ENCODE measurements around the gene TRIM13.
A peak's percentile ranks its signal among the peaks of the same experiment; 100 is the strongest.
"Not testable (repeated sequence)": the region's sequence is repeated elsewhere in the genome, so short reads cannot be mapped to it uniquely, and the experiment has no call there.

The TRIM13 gene

GRCh38 chr13:50052478-50052877, 55.6 kb downstream of the TRIM13 start:
- TF ChIP-seq CTCF (IDR thresholded peaks at IDR 0.05) = no peak
- H3K27ac ChIP-seq = no peak overlapping the region

GRCh38 chr13:50053844-50054243, 57.0 kb downstream of the TRIM13 start:
- H3K36me3 ChIP-seq = peaks cover 7% of the 10 kb centered on the region
- no peak overlapping the region for H3K27ac ChIP-seq
- H3K4me3 ChIP-seq (ENCODE audit: low read depth in 1 of 2, low read length in 1 of 2) = no peak overlapping the region
- TF ChIP-seq CTCF (IDR thresholded peaks at IDR 0.05) = no peak
- H3K9me3 ChIP-seq = no peaks in the 10 kb centered on the region
- H3K4me1 ChIP-seq (ENCODE audit: control insufficient read depth in 1 of 2, insufficient read depth in 1 of 2, low read depth in 1 of 2, low read length in 1 of 2) = no peaks in the 10 kb centered on the region
- no peaks in the 10 kb centered on the region for H3K27me3 ChIP-seq

More at GRCh38 chr13:50052478-50052877, 55.6 kb downstream of the TRIM13 start:
- H3K4me1 ChIP-seq (ENCODE audit: control insufficient read depth in 1 of 2, insufficient read depth in 1 of 2, low read depth in 1 of 2, low read length in 1 of 2) = no peaks in the 10 kb centered on the region
- H3K4me3 ChIP-seq (ENCODE audit: low read depth in 1 of 2, low read length in 1 of 2) = no peak overlapping the region
- H3K36me3 ChIP-seq = peaks cover 7% of the 10 kb centered on the region
- H3K9me3 ChIP-seq = no peaks in the 10 kb centered on the region
- H3K27me3 ChIP-seq = no peaks in the 10 kb centered on the region

GRCh38 chr13:50055454-50055853, 58.6 kb downstream of the TRIM13 start:
- Histone ChIP-seq H3K36me3 (peaks cover 11% of the 10 kb centered on the region), H3K4me3 (ENCODE audit: low read depth in 1 of 2, low read length in 1 of 2) (no peak overlapping the region), H3K9me3 (no peaks in the 10 kb centered on the region), H3K27ac (peak overlapping the region; percentile 22), H3K27me3 (no peaks in the 10 kb centered on the region), H3K4me1 (ENCODE audit: control insufficient read depth in 1 of 2, insufficient read depth in 1 of 2, low read depth in 1 of 2, low read length in 1 of 2) (no peaks in the 10 kb centered on the region)
- TF ChIP-seq CTCF (IDR thresholded peaks at IDR 0.05) = no peak

GRCh38 chr13:50060718-50061117, 63.9 kb downstream of the TRIM13 start:
- TF ChIP-seq CTCF (IDR thresholded peaks at IDR 0.05) = no peak
- Histone ChIP-seq H3K4me3 (ENCODE audit: low read depth in 1 of 2, low read length in 1 of 2) (no peak overlapping the region), H3K9me3 (no peaks in the 10 kb centered on the region), H3K27me3 (no peaks in the 10 kb centered on the region), H3K4me1 (ENCODE audit: control insufficient read depth in 1 of 2, insufficient read depth in 1 of 2, low read depth in 1 of 2, low read length in 1 of 2) (no peaks in the 10 kb centered on the region), H3K36me3 (peaks cover 34% of the 10 kb centered on the region), H3K27ac (peak overlapping the region; percentile 22)

- H3K27me3 ChIP-seq; H3K4me1 ChIP-seq (ENCODE audit: control insufficient read depth in 1 of 2, insufficient read depth in 1 of 2, low read depth in 1 of 2, low read length in 1 of 2); H3K27ac ChIP-seq; H3K9me3 ChIP-seq; H3K4me3 ChIP-seq (ENCODE audit: low read depth in 1 of 2, low read length in 1 of 2): not testable (repeated sequence)
- H3K36me3 ChIP-seq = peaks cover 48% of the 10 kb centered on the region
Measured at GRCh38 chr13:50062336-50062735, 65.5 kb downstream of the TRIM13 start.

DNA sequence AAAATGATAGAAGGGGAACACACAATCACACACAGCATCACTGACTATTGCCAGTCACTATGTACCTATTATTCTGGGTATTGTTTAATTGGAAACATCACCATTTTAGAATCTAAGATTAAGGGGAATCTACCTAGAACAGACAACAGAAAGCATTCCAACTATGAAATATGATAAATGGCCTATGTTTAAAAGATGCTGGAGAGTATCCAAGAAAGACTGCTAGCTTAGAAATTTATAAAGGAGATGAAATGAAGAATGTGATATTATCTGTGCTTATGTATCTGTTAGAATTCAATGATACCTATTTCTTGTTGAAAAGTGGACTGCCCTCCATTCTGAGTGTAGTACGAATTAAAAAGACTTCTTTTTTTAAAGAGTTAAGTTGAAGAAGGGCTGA, 68.9 kb downstream of the TRIM13 start:
- peak overlapping the region; percentile 35 for H3K27ac ChIP-seq

More for the DNA sequence above, 68.9 kb downstream of the TRIM13 start:
- TF ChIP-seq CTCF (IDR thresholded peaks at IDR 0.05) = no peak
- H3K4me1 ChIP-seq (ENCODE audit: control insufficient read depth in 1 of 2, insufficient read depth in 1 of 2, low read depth in 1 of 2, low read length in 1 of 2) = peaks cover 11 to 18% of the 10 kb centered on the region in 2 experiments
- H3K36me3 ChIP-seq = peaks cover 51% of the 10 kb centered on the region
- H3K9me3 ChIP-seq = no peaks in the 10 kb centered on the region
- no peaks in the 10 kb centered on the region for H3K27me3 ChIP-seq
- no peak overlapping the region for H3K4me3 ChIP-seq (ENCODE audit: low read depth in 1 of 2, low read length in 1 of 2)
